Coronary artery (tissue), 2 donors: Measurements from ENCODE around the gene CC2D1A.
A peak's percentile ranks its signal among the peaks of the same experiment; 100 is the strongest.

ENCODE experiments used
- DNase-seq: peaks from one replicate; pipeline ENCODE4 v3.0.0-alpha.2; 2017; ENCODE audit warnings: low spot score
- H3K27ac ChIP-seq, 2 donors: fragments of 200-600 bp; sonication (generic); one replicate each; pipeline ENCODE4 v1.5.1; 2016 to 2019
- H3K4me3 ChIP-seq: fragments of 200-600 bp; sonication (generic); 2 replicates; pipeline ENCODE4 v1.5.1; 2016; ENCODE audit warnings: mild to moderate bottlenecking, moderate library complexity
- CTCF ChIP-seq: fragments of 200-600 bp; sonication (generic); IDR thresholded peaks from one replicate; pipeline ENCODE4 v1.5.1; 2019; ENCODE audit warnings: antibody characterized with exemption

CC2D1A gene

GRCh38 chr19:13894552-13894951 lies 11.4 kb upstream of the CC2D1A start:
- no peak for TF ChIP-seq CTCF
- Histone ChIP-seq H3K27ac (no peak overlapping the region), H3K4me3 (no peak overlapping the region)
- DNase-seq = no peak

- TF ChIP-seq CTCF = no peak
- Histone ChIP-seq H3K27ac (no peak overlapping the region), H3K4me3 (no peak overlapping the region)
- DNase-seq = no peak
Measured at GRCh38 chr19:13896227-13896626, 9.8 kb upstream of the CC2D1A start.

DNA sequence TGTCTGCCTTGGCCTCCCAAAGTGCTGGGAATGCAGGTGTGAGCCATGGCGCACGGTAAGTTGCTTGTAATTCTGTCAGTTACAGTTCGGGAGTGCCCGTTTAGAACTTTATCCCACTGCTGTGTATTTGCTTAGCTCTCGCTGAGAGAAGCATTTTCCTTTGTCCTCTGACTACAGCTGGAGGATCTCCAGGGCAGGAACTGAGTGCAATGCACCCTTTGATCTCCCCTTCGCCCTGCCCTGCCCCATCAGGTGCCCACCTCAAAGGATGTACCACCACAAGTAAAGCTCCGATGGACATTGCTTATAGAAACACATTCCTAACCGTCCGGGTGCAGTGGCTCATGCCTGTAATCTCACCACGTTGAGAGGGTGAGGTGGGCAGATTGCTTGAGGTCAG lies 6.6 kb upstream of the CC2D1A start:
- no peak for TF ChIP-seq CTCF
- DNase-seq = no peak
- no peak overlapping the region for H3K4me3 ChIP-seq
- no peak overlapping the region for H3K27ac ChIP-seq

GRCh38 chr19:13899912-13900584 lies 6.0 kb upstream of the CC2D1A start:
- no peak for DNase-seq
- Histone ChIP-seq H3K4me3 (no peak overlapping the region), H3K27ac (no peak overlapping the region)
- TF ChIP-seq CTCF = no peak

DNA sequence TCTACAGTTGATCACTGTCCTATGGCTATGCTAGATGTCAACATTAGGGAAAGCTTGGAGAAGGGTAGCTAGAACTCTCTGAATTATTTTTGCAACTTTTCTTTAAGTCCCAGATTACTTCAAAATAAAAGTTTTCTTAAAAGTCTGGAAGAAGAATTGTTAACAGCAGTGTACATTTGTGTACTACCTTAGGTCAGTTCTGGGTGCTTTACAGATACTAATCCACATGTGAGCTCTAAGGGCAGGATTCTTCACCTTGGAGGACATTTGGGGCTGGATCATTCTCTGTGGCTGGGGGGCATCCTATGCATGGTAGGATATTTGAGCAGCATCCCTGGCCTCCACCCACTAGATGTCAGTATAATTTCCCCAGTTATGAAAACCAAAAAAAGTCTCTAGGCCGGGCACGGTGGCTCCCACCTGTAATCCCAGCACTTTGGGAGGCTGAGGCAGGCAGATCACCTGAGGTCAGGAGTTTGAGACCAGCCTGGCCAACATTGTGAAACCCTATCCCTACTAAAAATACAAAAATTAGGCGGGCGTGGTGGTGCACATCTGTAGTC lies 2.9 kb upstream of the CC2D1A start:
- no peak for TF ChIP-seq CTCF
- no peak overlapping the region for H3K4me3 ChIP-seq
- H3K27ac ChIP-seq = no peak overlapping the region
- DNase-seq = no peak

DNA sequence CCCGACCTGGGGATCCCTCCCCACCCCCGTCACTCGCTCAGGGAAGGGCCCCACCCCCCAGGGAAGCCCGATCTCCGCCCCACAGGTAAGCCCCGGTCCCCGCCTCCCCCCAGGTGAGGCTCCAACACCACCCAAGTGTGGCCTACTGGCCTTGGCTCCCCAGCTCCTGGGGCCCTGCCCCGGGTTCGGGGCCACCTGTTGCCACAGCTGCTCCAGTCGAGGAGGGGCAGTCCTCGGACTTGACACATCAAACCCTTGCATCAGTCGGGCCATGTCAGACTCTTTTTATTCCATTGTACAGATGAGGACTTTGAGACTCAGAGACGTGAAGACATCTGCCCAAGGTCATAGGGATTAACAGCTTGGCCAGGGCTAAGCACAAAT lies 512 bp downstream of the CC2D1A start:
- DNase-seq = no peak
- Histone ChIP-seq H3K4me3 (peak overlapping the region; percentile 85), H3K27ac (peak overlapping the region; percentile 10 to 54)
- no peak for TF ChIP-seq CTCF

DNA sequence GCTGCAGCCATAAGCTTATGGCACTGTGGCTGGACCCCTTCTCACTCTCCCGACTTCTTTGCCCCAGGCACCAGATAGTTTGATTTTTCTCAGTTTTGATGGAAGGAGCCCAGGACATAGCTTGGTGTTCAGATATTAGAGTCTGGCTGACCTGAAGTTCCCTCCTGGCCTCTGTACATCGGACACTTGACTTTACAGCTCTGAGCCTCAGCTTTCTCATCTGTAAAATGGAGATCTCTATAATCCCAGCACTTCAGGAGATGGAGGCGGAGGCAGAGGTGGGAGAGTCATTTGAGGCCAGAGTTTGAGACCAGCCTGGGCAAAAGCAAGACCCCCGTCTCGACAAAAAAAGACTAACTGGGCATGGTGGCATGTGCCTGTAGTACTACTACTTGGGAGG lies 909 bp downstream of the CC2D1A start:
- TF ChIP-seq CTCF = no peak
- H3K4me3 ChIP-seq = peak overlapping the region; percentile 85
- no peak overlapping the region for H3K27ac ChIP-seq
- DNase-seq = no peak
